Glomerular visceral epithelial cell (primary cell): ENCODE data around the gene TAF5.
"Not testable (repeated sequence)": the region's sequence is repeated elsewhere in the genome, so short reads cannot be mapped to it uniquely, and the experiment has no call there.

ENCODE experiments used
- DNase-seq: peaks from one replicate; pipeline ENCODE4 v3.0.0-alpha.2; 2016; ENCODE audit errors: extremely low spot score

Gene TAF5

GRCh38 chr10:103413564-103413963 lies 45.8 kb downstream of the TAF5 start:
- no peak for DNase-seq

GRCh38 chr10:103415581-103415980 lies 47.8 kb downstream of the TAF5 start:
- DNase-seq: no peak

GRCh38 chr10:103416436-103417147 lies 48.8 kb downstream of the TAF5 start:
- DNase-seq: peak; percentile 53

- DNase-seq: not testable (repeated sequence)
Measured at GRCh38 chr10:103417148-103417469, 49.3 kb downstream of the TAF5 start.

DNA sequence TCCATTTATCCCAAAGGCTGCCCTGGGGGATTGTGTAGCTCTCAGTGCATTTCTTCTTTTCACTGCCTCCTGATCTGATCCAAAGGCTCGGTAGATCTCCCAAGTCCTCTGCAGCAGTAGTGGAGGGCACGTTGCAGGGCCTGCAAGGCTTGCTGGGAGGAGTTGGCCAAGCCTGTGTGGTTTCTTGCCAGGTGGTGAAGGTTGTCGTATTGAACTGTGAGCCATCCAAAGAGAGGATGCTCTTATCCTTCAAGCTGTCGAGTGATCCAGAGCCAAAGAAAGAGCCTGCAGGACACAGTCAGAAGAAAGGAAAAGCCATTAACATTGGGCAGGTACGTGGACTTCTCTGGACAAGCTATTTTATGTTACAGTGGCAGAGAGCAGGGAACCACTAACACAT lies 49.8 kb downstream of the TAF5 start:
- DNase-seq: no peak

GRCh38 chr10:103419101-103419500 lies 51.3 kb downstream of the TAF5 start:
- no peak for DNase-seq

DNA sequence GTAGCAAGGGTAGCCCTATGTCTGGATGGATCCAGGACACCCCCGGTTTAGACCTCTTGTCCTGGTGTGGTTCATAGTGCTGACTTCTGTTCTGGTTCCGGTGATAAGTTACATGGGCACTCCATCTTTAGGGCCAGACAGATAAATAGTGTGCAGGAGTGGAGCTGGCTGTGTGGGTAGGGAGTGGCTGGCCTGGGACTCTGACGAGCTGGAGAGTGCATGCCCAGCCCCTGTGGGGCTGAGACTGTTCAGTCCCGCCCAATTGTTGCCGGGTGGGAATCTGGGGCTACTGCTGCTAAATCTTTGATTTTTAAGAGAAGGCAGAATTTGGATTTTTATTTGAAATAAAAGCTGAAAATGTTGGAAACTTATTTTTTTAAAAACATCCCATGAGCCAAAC lies 56.0 kb downstream of the TAF5 start:
- no peak for DNase-seq

- DNase-seq: no peak
Measured at GRCh38 chr10:103427866-103428265, 60.1 kb downstream of the TAF5 start.

DNA sequence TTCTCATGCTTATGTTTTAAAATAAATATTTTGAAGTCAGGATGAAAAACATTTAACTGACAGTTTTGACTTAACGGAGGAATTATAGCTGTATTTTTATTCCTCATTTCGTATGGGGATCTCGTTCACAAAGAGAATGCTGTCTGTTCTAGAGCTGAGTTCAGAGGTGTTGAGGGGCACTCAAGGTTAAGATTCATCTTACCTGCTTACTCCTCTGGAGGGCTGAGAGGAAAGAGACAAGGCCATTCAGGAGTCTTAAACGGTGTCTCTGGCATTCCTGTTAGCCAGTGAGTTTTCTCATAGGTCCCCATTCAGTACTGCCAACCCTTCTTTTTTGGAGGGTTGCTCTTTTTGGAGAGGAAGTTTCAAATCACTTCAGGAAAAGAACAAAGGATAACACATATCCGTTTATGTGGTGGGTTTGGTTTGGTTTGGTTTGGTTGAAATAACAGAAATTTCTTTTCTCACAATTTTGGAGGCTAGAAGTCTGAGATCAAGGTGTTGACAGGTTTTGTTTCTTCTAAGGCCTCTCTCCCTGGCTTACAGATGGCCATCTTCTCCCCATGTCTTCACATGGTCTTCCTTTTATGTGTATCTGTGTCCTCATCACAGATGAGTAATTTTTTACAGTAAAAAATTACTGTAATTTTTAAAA lies 61.3 kb downstream of the TAF5 start:
- DNase-seq: no peak

DNA sequence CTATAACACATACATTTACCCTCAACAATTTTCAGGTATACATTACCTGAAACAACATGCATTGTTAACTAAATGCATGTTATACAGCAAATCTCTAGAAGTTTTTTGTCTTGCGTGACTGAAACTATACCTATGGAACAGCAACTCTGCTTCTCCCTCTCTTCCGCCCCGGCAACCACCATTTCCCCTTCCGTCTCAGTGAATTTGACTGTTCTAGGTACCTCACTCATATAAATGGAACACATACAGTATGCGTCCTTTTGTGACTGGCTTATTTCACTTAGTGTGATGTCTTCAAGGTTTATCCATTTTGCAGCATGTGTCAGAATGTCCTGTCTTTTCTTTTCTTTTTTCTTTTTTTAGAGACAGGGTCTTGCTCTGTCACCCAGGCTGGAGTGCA lies 61.9 kb downstream of the TAF5 start:
- DNase-seq: no peak

- DNase-seq: no peak
Measured at GRCh38 chr10:103431902-103432301, 64.1 kb downstream of the TAF5 start.

- DNase-seq: no peak
Measured at GRCh38 chr10:103433858-103434257, 66.1 kb downstream of the TAF5 start.
